Dermis blood vessel endothelial cell (primary cell): ENCODE data around the gene RBM38. TPM values are rescaled to one million over a fixed set of nuclear protein-coding genes. Genes with fewer than 3 reads are reported as not detected.
A peak's percentile ranks its signal among the peaks of the same experiment; 100 is the strongest.

ENCODE experiments used
- DNase-seq: peaks from one replicate; pipeline ENCODE4 v3.0.0; 2010
- total RNA-seq: library from RNA; depleted of rRNA; stranded (reverse); fragments of >200 nt; gene quantifications from 2 replicates; pipeline ENCODE4 v1.2.3, GENCODE V29; 2014

Gene RBM38
- total RNA-seq, 1 donor from 2014 or later, result 13.8 TPM

DNA sequence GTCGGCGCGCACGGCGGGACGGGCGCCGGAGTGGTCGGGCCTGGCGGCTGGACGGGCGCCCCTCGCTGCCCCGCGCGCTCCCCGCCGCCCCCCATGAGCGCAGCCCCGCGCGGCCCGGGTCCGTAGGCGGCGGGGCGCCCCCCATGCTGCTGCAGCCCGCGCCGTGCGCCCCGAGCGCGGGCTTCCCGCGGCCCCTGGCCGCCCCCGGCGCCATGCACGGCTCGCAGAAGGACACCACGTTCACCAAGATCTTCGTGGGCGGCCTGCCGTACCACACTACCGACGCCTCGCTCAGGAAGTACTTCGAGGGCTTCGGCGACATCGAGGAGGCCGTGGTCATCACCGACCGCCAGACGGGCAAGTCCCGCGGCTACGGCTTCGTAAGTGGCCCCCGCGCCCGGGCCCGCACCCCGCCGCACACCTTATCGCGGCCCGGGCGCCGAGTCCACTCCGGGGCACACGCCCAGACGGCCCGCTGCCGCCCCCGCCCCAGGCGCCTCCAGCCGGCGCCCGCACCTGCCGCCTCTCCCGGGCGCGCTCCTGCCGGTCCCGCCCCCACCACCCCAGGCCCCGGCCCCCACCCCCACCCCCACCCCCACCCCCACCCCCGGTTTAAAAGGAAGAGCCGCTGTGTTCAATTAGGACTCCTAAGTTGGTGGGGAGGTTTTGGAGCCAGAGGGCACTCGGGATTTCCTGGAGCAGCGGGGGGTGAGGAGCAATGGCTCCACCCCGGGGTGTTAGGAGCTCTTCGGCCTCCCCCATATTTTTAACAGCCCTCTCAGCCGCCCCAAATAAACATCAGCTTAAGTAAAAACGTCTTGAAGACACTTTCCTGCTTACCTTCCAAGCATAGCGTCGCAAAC lies 474 bp downstream of the RBM38 start:
- peak; percentile 29 for DNase-seq

DNA sequence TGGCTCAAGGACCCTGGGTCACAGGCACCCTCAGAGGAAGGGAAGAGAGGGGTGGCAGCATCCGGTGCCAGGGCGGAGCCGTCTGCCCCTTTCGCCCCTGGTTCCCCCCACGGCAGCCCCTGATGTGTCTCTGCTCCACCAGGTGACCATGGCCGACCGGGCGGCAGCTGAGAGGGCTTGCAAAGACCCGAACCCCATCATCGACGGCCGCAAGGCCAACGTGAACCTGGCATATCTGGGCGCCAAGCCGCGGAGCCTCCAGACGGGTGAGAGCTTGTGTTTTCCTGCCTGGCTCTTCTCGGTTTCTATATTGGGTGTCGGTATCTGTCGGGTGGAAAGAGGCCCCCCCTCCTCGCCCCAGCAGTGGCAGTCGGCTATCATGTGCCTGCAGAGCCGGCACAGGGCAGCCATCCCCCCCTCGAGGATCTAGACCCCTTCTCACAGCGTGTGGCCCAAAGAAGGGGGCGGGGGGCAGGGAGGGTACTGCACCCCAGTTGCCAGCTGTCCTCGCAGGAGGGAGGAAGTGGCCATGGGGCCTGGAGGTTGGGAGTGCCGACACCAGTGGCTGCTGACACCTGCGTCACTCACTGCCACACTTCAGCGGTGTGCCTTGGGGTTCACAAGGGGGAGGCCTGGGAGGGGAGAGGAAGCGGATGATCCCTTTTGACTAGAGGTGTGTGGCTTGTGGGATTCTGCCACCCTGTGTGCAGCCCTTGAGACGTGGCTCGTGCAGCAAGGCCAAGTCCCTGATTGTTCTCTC lies 1.5 kb downstream of the RBM38 start:
- no peak for DNase-seq

DNA sequence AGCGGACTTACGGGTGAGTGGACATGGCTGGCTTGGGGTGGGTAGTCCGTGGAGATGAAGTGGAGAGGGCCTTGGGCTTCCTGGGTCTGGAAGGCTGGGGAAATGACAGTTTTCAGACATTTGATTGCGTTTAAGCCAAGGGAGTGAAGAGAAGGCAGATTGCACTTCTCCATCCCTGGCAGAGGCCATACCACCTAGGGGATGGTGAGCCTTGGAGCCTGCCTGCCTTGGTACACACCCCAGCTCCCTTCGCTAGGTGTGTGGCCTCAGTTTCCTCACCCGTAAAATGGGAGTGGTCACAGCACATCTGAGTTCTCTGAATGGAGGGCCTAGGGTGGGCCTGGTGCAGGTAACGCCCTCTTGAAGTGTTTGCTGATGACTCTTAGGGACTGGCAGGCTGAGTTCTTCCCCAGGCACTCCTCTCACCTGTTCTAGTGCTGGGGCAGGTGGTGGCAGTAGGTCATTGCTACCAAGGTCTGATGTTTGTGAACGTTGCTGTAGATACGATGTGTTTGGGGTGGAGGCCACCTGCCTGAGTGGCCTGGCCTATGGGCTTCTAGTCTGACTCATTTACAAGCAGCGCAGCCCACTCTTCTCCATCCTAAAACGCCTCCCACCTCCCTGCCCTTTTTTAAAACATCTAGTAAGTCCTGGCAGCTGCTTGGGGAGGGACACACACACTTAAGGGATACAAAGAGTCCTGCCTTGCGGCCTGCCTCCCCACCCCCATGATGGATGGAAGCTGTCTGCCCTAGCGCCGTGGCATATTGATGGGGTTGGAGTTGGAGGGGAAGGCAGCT lies 2.3 kb downstream of the RBM38 start:
- no peak for DNase-seq

DNA sequence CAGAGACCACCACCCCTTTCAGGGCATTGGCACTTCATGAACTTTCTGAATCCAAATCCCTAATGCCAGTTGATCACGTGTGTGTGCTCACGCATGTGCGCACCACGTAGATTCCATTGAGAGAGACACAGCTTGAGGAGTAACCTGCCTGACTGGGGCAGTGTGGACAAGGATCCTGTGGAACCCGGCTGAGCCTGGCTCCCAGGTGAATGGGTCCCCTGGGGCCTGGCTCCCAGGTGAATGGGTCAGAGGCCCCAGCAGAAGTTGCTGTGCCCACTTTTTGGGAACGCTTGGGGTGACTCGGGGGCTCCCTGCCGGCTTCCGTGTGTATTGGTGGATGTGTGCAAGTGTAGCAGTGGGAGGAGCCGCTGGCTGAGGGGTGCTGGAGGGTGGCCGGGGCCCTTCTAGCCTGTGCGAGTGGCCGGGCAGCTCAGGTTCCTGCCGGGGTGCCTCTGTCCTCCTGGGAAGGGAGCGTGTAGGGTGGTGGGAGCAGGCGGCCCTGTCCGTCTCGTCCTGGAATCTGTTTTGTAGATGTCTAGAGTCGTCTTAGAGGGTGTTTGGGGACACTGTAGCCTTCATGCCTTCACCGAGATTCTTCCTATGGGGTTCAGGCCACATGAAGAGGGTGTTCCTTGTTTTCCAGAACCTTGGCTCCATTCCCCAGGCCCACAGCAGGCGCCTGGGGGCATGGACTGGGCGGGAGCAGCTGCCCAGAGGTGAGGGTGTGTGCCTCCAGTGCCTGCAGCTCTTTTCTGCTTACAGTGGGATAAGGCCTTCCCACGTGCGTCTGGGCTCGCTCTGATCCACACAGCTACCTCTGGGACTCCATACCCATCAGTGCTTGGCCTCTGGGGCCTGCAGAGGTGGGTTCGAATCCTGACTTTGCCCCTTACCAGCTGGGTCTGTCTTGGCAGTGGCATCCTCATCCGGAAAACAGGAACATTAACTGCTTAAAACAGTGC lies 3.2 kb downstream of the RBM38 start:
- DNase-seq, result no peak

DNA sequence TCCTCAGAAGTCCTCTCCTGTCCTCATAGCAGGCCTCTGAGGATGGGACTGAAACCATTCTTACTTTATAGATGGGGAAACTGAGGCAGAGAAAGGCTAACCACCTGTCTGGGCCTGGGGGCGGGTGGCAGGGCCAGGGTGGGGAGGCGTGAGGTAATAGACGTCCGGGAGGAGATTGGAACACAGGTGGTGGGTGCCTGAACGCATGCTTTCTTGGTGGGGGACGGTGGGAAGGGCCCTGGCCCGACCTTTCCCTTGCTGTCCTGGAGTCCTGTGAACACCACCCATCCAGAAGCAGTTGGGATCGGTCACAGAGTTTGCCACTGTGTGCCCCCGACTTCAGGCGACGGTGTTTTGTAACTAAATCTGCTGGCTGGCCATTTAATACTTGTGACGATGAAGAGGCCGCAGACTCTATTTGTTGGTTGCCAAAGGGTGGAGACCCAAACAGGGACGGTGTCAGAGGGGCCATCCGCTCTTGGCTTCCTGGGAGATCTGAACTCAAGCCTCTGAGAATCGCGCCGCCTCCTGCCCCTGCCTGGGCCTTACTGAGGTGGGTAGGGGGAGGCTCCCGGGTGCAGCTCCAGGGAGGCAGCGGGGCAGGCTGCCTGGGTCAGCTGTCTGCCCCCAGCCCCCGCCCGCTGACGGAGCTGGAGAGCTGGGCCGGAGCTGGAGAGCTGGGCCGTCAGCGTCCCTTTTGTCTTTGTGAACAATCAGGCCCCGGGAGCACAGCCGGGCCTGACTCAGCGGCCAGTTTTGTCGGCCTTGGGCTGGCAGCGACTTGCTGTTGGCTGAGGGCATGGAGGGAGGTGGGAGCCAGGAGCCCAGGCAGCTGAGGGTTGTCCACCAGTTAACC lies 4.1 kb downstream of the RBM38 start:
- DNase-seq, result peak; percentile 95

DNA sequence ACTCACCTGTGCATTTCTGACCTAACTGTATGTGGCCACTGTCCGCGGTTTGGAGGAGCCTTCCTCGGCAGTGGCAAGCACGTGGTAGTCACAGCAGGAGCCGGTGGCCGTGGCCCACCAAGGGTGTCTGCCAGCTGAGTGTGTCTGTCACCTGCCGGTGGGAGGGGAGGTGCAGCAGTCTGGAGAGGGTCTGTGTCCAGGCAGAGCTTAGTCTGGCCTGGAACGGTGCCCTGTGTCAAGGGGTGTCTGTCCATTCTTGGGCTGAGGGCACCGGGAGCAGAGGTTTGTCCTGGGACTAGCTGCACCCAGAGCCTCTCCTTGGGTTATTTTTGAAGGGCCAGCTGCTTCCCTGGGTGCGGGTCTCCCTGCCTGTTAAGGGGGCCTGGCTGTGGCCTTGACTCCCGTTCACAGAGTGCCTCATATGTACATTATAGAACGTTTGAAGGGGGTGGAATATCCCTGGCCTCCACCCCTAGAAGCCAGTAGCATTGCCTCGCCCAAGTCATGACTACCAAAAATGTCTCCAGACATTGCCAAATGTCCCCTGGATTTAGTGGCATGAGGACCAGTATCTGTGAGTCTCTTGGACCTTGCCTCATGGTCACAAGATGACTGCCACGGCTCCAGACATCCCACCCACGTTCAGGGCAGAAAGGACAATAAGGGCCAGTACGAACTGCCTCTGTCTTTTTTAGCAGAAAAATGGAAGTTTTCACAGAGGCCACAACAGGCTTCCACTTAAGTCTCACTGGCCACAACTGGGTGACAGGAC lies 5.2 kb downstream of the RBM38 start:
- no peak for DNase-seq

DNA sequence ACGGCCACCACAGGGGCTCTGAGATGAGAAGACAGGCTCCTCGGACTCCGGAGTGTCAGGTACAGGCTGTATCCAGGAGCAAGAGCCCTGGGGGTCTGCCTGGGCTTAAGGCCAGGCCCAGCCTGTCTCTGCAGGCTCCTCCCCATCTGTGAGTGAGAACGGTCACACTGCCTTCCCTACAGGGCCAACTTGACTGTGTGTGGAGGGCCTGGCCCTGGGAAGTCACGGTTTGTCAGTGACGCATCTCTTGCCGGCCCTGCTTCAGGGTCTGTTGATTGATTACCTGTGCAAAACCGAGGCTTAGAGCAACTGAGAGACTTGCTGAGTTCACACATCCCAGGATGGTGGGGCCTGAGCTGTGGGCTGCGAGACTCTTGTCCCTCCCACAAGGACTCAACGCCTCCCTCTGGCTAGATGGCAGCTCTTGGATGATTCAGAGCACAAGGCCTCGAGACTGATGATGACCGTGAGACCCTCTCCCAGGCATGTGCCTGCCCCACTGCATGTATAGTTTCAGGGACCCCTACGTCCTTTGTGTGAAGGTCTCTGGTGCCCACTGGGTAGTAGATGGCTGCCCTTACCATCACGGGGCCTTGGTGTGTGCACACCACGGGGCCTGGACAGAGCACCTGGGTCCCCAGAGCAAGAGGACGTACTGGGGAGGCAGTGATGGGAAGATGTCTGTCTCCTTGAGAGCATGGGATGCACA lies 5.9 kb downstream of the RBM38 start:
- DNase-seq, result no peak

DNA sequence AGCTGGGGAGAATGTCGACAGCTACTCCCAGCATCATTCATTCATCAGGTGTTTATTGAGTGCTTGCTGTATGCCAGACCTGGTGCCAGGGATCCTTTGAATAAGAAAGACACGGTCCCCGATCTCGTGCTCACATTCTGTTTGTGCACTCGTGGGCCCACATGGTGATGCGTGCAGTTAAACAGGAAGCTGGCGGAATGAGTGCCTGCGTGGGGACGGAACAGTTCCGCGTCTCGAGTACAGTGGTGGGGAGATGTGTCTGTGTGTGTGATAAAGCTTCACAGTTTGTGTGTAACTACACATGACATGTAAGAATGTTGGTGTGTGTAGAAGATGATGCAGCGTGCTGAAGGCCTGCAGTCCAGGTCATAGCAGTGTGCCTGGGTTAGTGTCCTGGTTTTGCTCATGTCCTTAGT lies 6.5 kb downstream of the RBM38 start:
- DNase-seq, result no peak

DNA sequence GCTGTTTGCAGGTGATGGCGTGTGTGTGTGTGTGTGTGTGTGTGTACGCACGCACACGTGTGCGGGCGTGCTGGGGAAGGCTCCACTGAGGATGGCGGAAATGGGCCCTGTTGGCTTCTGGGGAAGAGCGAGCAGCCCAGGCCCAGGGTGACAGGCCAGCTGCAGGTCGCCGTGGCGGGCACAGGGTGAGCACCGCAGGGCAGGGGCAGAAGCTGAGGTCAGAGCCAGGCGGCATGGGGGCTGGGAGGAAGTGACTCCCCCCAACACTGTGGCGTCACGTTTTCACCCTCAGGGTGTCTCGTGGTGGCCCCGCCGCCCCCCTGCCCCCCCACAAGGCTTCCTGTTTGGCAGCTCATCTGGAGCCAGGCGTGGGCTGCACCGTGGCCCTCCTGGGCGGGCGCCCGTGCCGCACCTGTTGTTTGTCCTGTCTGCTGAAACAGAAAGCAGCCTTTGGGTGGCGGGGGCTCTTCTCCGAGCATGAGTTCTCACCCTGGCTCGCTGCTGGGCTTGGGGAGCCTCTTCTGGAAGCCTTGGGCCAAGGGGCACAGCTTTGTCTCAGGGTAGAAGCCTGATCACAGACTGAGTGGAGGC lies 7.1 kb downstream of the RBM38 start:
- DNase-seq, result peak; percentile 51

DNA sequence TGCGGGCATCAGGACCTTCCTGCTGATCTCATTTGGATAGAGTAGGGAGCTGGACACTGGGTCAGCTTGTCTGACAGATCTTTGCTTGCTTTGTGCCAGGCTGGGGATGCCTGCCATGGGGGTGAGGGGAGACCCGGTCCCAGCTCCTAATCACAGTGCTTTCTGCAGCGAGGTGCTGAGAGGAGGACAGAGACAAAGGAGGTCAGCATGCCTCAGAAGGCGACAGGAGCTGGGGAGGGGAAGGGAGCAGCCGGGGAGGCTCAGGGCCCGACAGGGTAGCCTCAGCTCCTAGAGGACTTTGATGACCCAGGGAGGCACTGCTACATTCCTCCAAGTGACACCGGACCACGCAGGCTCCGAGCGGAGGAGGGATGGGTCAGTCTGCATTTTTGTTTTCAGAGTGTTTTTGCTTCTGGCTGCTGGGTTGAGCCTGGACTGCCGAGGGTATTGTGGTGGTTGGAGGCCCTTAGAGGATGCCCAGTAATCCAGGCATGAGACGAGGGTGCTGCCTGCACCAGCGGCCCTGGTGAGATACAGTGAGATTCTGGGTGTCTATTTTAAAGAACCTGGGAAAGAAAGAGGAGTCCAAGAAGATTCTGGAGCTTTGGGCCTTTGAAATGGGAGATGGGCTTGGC lies 7.8 kb downstream of the RBM38 start:
- DNase-seq, result no peak

DNA sequence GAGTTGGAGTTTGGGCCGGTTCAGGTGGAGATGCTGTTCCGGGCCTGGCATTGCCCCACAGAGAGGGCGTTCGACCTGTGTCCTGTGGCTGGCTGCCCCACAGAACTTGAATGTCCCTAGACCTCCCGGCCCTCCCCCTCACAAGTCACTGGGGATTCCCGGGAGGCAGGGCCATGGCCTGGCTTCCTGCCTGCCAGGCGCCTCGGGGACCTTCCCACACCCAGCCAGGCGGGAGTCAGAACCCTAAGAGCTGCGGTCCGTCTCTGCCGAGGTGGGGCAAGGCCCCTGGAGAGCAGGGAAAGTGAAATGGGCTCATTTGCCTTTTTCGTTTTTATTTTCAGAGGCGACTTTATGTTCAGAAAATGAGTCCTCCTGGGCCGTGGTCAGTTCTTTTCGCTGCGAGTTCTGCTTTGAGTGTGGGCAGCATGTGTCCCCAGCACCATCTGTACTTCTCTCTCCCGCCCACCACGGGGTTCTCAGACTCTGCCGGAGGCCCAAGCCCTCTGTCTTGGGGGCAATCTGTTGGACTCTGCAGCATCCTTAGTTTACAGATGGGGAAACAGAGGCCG lies 8.5 kb downstream of the RBM38 start:
- no peak for DNase-seq

DNA sequence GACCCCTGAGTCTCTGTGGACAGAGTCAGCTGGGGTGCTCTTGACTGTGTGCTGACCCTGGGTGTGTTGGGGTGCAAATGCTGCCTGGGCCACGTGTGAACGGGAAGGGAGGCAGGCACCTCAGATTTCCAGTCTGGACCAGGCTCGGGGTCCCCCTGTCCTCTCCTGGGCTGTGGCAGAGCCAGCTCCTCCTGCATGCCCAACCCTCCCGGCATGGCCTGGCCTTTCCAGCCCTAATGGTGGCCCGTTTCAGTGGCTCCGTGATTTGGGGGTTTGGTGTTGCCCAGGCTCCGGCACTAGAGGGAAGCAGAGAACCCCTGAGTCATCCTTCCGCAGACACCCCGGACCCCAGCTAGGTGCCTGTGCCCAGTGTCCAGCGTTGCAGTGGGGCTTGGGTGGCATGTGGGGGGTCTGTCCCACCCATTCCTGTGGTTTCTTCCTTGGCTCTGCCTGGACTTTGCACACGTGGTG lies 9.1 kb downstream of the RBM38 start:
- DNase-seq, result no peak

DNA sequence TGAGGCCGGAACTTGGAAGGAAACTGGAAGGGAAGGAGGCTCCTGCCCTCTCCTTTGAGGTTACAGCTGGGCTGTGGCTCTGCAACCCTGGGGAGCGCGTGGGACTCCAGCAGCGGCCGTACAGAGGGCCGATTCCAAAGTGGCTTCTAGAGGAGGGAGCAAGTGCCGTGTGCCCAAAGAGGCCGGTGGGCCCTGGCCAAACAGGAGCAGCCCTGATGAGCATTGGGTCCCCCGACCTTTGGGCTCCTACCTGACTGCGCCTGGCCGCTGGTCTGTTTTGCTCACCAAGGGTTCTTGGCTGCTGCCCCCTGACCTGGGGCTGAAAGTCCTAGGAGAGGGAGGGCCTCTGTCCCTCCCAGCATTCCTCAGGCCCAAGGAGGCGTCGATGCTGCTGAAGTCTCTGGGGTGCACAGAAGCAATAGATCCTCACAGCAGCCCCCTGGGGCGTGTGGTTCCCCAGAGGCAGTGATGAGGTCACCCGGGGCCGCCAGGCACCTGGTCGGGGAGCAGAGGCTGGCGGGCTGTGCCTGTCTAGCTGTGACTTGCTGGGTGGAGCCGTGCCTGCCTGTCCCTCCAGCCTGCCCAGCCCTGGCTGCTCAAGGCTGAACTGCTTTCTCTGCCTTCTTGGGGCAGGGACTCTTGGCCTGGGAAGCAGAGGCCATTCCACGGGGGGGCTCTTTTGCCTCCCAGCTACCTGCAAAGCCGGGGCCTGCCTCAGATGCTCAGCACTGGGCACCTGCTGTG lies 9.8 kb downstream of the RBM38 start:
- DNase-seq, result no peak

DNA sequence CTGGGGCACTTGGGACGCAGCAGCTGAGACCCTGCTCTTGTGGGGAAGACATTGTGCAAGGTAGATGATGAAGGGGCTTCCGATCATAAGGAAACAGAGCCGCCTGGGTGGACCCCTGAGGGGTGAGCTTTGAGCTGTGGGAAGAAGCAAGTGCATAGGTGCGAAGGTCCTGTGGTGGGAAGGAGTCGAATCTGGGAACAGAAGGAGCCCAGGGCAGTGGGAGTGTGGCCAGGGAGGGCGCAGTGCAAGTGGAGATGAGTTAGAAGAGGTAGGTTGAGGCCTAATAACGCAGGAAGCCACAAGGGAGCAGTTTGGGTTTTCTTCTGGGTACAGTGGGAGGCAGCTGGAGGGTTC lies 10.3 kb downstream of the RBM38 start:
- no peak for DNase-seq

DNA sequence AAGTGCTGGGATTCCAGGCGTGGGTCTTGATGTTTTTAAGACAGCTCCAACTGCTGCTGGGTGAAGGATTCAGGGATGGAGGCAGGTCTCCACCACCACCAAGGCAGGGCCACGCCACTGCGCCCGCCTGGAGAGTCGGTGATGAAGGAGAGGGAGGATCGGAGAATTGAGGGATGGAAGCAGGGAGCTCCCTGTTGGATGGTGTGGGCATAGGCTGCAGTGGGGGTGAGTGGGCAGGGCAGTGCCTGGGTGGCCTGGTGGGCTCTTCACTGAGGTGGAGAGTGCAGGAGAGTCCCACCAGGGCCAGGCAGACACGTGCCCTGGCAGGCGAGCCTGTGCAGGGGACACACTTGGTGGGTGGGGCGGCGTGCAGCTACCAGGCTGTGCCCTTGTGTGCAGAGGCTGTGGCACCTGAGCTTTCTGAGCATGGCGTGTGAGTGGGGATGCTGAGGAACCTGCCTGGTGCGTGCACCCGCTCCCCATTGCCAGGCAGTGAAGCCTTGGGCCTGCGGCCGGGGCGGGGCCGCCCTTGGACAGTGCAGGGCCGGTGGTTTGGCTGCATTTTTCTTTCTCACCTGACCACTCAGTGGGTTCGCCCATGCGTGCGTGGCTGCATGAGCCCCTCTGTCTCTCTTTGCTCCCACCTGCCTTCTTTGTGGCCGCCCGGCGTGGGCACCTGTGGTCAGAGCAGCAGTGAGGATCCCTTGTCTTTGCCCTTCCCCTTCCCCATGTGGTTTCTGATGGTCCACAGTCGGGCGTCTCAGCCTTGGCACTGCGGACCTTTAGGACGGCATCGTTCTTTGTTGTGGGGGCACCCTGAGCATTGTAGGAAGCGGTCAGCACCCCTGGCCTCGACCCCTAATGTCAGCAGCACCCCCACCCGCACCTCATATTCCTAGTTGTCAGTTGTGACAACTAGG lies 11.3 kb downstream of the RBM38 start:
- DNase-seq, result no peak

DNA sequence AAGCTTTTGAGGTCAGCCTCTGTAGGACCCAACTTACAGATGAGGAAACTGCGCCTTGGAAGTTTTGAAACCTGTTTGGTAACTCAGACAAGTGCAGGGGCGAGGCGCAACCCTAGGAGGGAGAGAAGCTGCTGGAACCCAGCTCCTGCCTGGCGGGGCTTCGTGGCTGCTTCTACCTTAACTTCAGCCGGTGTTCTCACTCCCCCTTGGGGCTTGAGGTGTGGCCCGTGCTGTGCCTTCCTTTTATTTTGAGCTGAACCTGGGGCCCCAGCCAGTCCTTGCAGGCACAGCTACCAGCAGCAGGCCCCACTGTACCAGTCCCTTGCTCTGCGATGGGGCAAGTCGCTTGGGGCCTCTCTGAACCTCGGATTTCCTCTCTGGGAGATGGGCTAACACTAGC lies 12.0 kb downstream of the RBM38 start:
- no peak for DNase-seq
